NCI-H128 (cell line): ENCODE data around the gene REM2.

Experiments used
- DNase-seq: peaks from one replicate; lab custom pipeline; 2025; ENCODE audit not compliant: unreplicated experiment; lab: John Stamatoyannopoulos, UW

REM2 gene

DNA sequence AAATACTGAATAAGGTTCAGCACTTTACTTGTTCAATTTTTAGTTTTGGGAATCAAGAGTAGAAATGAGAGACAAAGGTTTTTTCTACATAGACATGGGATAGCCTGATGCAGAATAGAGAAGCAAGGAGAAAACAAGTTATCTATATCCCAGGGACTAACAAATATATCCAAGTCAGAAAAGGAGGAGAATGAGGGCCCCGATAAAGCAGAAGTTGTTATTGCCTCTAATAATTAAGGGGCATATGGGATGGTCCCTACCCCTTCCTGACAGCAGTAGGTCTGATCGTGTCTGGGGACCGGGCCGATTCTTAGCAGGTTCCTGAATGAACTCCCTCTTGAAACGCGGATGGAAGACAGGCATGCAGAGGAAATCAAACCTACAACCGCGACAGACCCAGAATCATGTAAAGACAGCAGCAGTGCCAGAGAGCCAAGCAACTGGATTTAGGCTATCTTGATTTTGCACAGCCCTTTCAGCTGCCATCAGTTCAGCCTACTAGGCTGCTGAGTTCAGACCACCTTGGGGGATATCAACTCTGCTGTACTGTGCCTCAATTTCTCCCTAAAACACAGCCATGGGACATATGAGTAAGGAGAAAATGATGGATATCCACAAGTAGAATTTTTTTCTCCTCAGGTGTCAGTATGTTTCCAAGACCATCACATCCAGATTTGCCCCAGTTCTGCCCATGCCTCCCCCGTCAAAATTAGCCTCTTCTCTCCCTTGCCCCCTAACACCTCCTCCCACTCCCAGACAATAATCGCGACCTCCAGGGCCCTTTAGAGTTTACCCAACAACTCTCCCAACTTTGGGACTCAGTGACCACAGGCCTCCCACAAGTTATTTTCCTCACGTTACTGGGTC lies 45.4 kb downstream of the REM2 start:
- DNase-seq, result no peak

DNA sequence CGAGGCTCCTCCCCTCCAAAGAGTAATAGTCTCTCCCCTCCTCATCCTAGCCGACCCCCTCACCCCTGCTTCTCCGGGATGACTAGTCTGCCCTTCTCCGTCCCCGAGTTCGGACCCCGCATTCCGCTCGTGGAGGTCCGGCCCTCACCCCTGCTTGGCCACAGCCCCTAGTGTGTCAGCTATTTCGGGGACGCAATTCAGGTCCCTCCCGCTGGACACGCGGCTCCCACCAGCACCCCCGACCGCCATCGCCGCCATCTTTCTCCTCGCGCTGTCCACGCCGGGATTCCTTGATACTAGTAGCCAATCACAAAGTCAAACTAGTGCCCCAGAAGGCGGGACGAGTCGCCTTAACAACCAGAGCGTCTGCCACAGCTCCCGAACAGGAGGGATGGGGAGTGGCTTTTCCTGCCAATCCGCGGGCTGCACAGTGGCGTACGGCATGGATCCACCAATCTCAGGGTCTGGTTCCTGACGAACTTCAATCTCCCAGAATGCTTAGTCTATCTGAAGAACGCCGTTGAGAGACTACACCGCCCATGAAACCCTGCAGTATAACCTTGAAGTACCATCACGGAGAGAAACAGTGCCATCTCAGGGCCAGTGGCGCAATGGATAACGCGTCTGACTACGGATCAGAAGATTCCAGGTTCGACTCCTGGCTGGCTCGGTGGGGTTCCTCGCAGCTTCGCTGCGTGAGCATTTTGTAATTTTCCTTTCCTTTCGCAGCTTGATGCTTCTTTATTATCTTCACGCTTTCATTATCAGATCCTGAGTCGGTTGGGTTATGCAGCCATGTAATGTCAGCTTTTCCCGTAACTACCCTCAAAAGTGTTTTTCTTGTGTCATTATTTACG lies 46.3 kb downstream of the REM2 start, which contains the start of gene PRMT5:
Gene PRMT5, minus strand, starts transcription at position 273 of the 857 bp plus-strand sequence. Its CDS starts 15 bp downstream, at position 258.
- peak; percentile 99 for DNase-seq

DNA sequence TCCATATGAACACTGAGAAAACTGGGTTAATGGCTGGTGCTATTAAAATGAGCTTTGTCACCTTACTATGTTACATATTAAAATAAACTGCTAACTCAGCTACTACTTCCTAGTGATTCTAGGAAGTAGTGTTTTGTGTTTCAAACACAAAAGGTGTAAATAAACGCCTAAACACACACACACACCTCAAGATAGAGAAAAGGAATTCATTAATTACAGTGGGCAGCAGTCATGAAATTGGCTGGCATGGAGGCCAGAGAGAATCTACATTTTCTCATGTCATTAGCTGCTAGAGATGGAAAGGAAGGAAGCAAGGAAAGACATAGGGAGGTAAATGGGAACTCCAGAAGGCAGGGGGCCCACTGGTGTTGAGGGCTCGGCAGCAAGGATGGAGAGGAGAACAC lies 46.9 kb downstream of the REM2 start:
- DNase-seq, result no peak

DNA sequence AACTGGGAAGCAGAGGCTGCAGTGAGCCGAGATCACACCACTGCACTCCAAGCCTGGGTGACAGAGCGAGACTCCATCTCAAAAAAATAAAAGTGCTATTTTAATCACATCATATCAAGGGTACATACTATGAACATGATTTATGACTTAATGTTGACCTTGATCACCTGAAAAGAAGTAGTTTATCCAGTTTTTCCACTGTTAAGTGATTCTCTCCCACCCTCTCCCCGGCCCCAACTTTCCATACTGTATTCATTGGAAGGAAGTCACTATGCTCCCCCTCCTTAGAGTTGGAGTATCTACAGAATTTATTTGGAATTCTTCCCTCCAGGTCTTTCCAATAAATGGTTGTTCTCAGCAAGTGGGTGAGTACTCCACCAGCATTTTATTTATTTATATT lies 49.1 kb downstream of the REM2 start:
- DNase-seq, result no peak

DNA sequence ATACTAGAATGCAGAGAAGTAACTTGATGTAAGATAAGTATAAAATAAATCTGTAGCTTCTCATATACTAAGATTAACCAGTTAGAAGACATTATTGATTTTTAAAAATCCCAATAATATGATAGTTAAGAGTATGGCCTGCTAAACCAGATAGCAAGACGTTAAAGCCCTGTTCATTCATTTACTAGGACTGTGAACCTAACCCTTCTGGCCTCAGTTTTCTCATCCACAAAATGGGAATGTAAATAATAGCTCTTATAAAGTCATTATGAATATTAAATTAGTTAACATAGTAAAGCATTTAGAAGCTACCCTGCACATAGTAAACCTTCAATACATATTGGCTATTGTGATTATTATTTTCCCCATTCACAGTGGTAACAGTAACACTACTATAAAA lies 52.1 kb downstream of the REM2 start:
- no peak for DNase-seq
